Natural killer cell (primary cell): ENCODE data around the gene SCARB1. TPM values are rescaled to one million over a fixed set of nuclear protein-coding genes. Genes with fewer than 3 reads are reported as not detected.

ENCODE experiments used
- ATAC-seq, 3 donors: fragments of 150-1000 bp in 2 of 3; fragments of 200-7000 bp in 1 of 3; cut with Tn5 transposase; 1 replicate in 1 of 3; 2 replicates in 2 of 3; pipeline ENCODE4 v1.10.0; 2021; ENCODE audit warnings: mild to moderate bottlenecking in 2 of 3, moderate library complexity in 2 of 3
- DNase-seq, 2 donors: peaks; one replicate each; pipeline versions ENCODE4 v3.0.0 to v3.0.0-alpha.2; 2013 to 2021; ENCODE audit warnings: mixed read lengths in 1 of 2
- H3K27ac ChIP-seq: one replicate; pipeline ENCODE4 v1.5.1; 2013; ENCODE audit warnings: mild to moderate bottlenecking, low read length
- H3K27me3 ChIP-seq: one replicate; pipeline ENCODE4 v1.6.1; 2013; ENCODE audit warnings: low read length; ENCODE audit not compliant: control insufficient read depth, insufficient read depth
- H3K36me3 ChIP-seq: one replicate; pipeline ENCODE4 v1.6.1; 2013; ENCODE audit warnings: low read length; ENCODE audit not compliant: control insufficient read depth, insufficient read depth
- H3K4me1 ChIP-seq: one replicate; pipeline ENCODE4 v1.6.1; 2013; ENCODE audit warnings: low read length; ENCODE audit not compliant: control insufficient read depth, insufficient read depth
- H3K4me3 ChIP-seq: one replicate; pipeline ENCODE4 v1.5.1; 2013; ENCODE audit warnings: low read length
- H3K9me3 ChIP-seq: one replicate; pipeline ENCODE4 v1.6.1; 2013; ENCODE audit warnings: low read length; ENCODE audit not compliant: control insufficient read depth, insufficient read depth
- H3K27ac Mint-ChIP-seq, 2 donors: one replicate each; pipeline ENCODE4 v1.8.0; 2022; ENCODE audit warnings: mild to moderate bottlenecking in 2 of 2, mixed read lengths in 2 of 2, moderate library complexity in 1 of 2
- H3K27me3 Mint-ChIP-seq, 2 donors: one replicate each; pipeline ENCODE4 v1.8.0; 2022; ENCODE audit warnings: low read depth in 2 of 2, mixed read lengths in 2 of 2
- H3K36me3 Mint-ChIP-seq: one replicate; pipeline ENCODE4 v1.8.0; 2022; ENCODE audit warnings: mixed read lengths
- H3K4me1 Mint-ChIP-seq, 2 donors: one replicate each; pipeline ENCODE4 v1.8.0; 2022; ENCODE audit warnings: mixed read lengths in 2 of 2
- H3K4me3 Mint-ChIP-seq: one replicate; pipeline ENCODE4 v1.8.0; 2022; ENCODE audit warnings: mild to moderate bottlenecking, moderate library complexity, mixed read lengths
- H3K9me3 Mint-ChIP-seq, 2 donors: one replicate each; pipeline ENCODE4 v1.8.0; 2022; ENCODE audit warnings: mixed read lengths in 2 of 2
- WGBS: methylation state at CpG from one replicate; pipeline ENCODE4 v1.1.7; 2013; ENCODE audit warnings: missing lambda C conversion rate; ENCODE audit not compliant: insufficient coverage; 5-methylcytosine and 5-hydroxymethylcytosine counted together
- intact Hi-C: fragments of 100-400 bp; cut with micrococcal nuclease; formaldehyde crosslinking; loops from one replicate; pipeline ENCODE4 v1.14.2; 2022
- total RNA-seq, 4 donors: library from RNA; stranded (reverse); fragments of 120-200 nt in 1 of 4; gene quantifications; one replicate each; pipeline versions ENCODE4 v1.2.3 to v1.2.4, GENCODE V29; 2013 to 2022
- TF ChIP-seq, protein P1 (sequence below): fragments of 200-600 bp; IDR thresholded peaks from one replicate; pipeline ENCODE4 v1.8.0; 2022; ENCODE audit warnings: antibody characterized with exemption

Gene SCARB1
- total RNA-seq, 3 donors from 2014 or later (not counting 1 experiment from before 2014, with no cell fraction given), result 1.1 to 2.7 (median 1.3) TPM

DNA sequence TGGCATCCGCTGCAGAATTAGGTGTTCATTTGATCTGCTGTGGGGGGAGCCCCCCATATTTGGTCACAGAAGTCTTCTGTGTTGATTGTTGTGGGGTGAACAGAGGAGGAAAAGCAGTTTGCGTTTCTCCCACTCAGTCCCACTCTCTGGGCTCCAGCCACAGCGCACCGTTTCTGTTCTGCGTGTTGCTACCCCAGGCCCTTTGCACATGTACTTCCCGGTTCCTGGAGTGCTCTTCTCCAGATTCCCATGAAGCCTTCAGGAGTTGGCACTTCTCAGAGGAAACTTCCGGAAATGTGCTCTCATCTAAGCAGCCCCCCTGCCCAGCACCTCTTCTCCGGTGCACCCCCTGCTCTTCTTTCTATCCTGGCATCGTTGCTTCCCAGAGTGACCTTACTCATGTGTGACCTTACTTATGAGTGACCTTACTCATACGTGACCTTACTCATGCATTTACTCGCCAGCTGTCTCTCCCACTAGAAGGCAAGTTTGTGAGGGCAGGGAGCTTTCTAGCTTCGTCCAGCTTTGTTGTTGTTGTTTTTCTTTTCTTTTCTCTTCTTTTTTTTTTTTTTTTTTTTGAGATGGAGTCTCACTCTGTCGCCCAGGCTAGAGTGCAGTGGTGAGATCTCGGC is 93.7 kb downstream of the SCARB1 start:
- WGBS, result 84% methylated on average over 14 of the region's 14 CpGs
- ATAC-seq (no peak), DNase-seq (no peak)
- peaks cover 34 to 40% of the 10 kb centered on the region in 2 donors for H3K27me3 Mint-ChIP-seq
- H3K4me1 ChIP-seq, result peaks cover 33% of the 10 kb centered on the region
- no peaks in the 10 kb centered on the region for H3K36me3 Mint-ChIP-seq
- peaks cover 14 to 18% of the 10 kb centered on the region in 2 donors for H3K4me1 Mint-ChIP-seq
- no peak overlapping the region for H3K27ac ChIP-seq
- intact Hi-C loops, result loop anchor here (5.0 kb wide), 1 partner anchor 438 kb away; no protein-coding TSS in a partner anchor
- H3K27me3 ChIP-seq, result peaks cover 8% of the 10 kb centered on the region
- no peak overlapping the region for H3K27ac Mint-ChIP-seq
- peaks cover 7% of the 10 kb centered on the region for H3K9me3 ChIP-seq
- H3K4me3 Mint-ChIP-seq, result no peak overlapping the region
- no peaks in the 10 kb centered on the region for H3K36me3 ChIP-seq
- no peaks in the 10 kb centered on the region for H3K9me3 Mint-ChIP-seq
- H3K4me3 ChIP-seq, result no peak overlapping the region
- TF ChIP-seq, protein P1, sequence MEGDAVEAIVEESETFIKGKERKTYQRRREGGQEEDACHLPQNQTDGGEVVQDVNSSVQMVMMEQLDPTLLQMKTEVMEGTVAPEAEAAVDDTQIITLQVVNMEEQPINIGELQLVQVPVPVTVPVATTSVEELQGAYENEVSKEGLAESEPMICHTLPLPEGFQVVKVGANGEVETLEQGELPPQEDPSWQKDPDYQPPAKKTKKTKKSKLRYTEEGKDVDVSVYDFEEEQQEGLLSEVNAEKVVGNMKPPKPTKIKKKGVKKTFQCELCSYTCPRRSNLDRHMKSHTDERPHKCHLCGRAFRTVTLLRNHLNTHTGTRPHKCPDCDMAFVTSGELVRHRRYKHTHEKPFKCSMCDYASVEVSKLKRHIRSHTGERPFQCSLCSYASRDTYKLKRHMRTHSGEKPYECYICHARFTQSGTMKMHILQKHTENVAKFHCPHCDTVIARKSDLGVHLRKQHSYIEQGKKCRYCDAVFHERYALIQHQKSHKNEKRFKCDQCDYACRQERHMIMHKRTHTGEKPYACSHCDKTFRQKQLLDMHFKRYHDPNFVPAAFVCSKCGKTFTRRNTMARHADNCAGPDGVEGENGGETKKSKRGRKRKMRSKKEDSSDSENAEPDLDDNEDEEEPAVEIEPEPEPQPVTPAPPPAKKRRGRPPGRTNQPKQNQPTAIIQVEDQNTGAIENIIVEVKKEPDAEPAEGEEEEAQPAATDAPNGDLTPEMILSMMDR, result no peak

DNA sequence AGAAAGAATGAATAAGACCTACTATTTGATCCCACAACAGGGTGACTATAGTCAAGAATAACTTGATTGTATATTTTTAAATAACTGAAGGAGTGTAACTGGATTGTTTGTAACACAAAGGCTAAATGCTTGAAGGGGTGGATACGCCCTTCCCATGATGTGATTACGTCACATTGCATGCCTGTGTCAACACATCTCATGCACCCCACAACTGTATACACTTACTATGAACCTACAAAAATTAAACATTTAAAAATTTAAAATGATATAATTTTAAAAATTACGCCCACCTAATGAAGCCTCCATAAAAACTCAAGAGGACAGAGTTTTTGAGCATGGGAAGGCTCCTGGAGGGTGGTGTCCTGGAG is 94.5 kb downstream of the SCARB1 start:
- Mint-ChIP-seq H3K36me3 (no peaks in the 10 kb centered on the region), H3K4me3 (no peak overlapping the region), H3K27me3 (peaks cover 30 to 37% of the 10 kb centered on the region in 2 donors), H3K27ac (no peak overlapping the region), H3K9me3 (peaks cover 0 to 2% of the 10 kb centered on the region in 2 donors), H3K4me1 (peaks cover 14 to 15% of the 10 kb centered on the region in 2 donors)
- TF ChIP-seq, protein P1, result no peak
- no peak overlapping the region for H3K27ac ChIP-seq
- no peak for DNase-seq
- H3K4me3 ChIP-seq, result no peak overlapping the region
- peaks cover 15% of the 10 kb centered on the region for H3K9me3 ChIP-seq
- 100% methylated on average over 1 of the region's 3 CpGs for WGBS
- no peaks in the 10 kb centered on the region for H3K36me3 ChIP-seq
- peaks cover 11% of the 10 kb centered on the region for H3K27me3 ChIP-seq
- peaks cover 27% of the 10 kb centered on the region for H3K4me1 ChIP-seq
- ATAC-seq, result no peak
- intact Hi-C loops, result loop anchor here (5.0 kb wide), 1 partner anchor 437 kb away; no protein-coding TSS in a partner anchor

DNA sequence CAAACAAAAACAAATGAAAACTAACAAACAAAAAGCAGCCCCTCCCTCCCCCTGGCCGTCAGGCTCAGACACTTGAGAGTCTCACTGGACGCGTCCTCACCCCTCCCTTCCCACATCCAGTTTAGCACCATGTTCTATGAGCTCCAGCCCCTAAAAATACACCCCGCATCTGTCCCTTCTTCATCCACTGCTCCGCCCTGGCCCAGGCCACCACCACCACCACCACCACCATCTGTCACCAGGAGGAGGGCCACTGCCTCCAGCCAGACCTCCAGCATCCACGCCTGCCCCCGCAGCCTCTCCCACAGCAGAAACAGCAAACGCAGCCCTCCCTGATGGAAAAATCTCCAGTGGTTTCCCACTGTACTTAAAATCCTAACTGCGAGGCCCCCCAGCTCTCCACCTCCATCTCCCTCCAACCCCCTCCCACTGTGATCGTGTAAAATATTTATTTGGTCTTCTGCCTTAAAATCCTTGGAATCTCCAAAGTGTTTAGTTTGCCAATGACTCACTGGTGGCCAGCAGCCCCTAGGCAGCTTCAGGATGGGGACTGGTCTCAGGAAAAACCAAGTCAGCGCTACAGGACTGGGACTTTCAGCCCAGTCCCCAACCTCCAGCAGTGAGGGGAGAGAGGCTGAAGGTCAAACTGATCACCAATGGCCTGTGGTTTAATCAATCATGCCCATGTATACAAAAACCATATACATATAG is 95.1 kb downstream of the SCARB1 start:
- H3K4me3 ChIP-seq, result no peak overlapping the region
- intact Hi-C loops, result loop anchor here (5.0 kb wide), 1 partner anchor 436 kb away; no protein-coding TSS in a partner anchor
- WGBS, result 93% methylated on average over 11 of the region's 11 CpGs
- no peak overlapping the region for H3K4me3 Mint-ChIP-seq
- H3K36me3 Mint-ChIP-seq, result no peaks in the 10 kb centered on the region
- H3K4me1 Mint-ChIP-seq, result peaks cover 16 to 17% of the 10 kb centered on the region in 2 donors
- H3K9me3 ChIP-seq, result peaks cover 18% of the 10 kb centered on the region
- no peak overlapping the region for H3K27ac ChIP-seq
- no peaks in the 10 kb centered on the region for H3K36me3 ChIP-seq
- TF ChIP-seq, protein P1, result no peak
- H3K27me3 Mint-ChIP-seq, result peaks cover 30 to 37% of the 10 kb centered on the region in 2 donors
- ATAC-seq (no peak), DNase-seq (no peak)
- H3K27ac Mint-ChIP-seq, result no peak overlapping the region
- H3K27me3 ChIP-seq, result peaks cover 11% of the 10 kb centered on the region
- H3K4me1 ChIP-seq, result peaks cover 28% of the 10 kb centered on the region
- peaks cover 0 to 2% of the 10 kb centered on the region in 2 donors for H3K9me3 Mint-ChIP-seq
